ENCODE data around the gene MAIP1. TPM values are rescaled to one million over a fixed set of nuclear protein-coding genes. Genes with fewer than 3 reads are reported as not detected.
"Not testable (repeated sequence)": the region's sequence is repeated elsewhere in the genome, so short reads cannot be mapped to it uniquely, and the experiment has no call there.

The MAIP1 gene, protein sequence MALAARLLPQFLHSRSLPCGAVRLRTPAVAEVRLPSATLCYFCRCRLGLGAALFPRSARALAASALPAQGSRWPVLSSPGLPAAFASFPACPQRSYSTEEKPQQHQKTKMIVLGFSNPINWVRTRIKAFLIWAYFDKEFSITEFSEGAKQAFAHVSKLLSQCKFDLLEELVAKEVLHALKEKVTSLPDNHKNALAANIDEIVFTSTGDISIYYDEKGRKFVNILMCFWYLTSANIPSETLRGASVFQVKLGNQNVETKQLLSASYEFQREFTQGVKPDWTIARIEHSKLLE
- 10 to 100 TPM; 39.1 to 41.5 TPM for total RNA-seq

- POLR2A ChIA-PET = no interaction called here
- CTCF ChIA-PET = no interaction called here
Observed at GRCh38 chr2:199955339-199956061, at the start of gene MAIP1, which contains the start of gene TYW5. MAIP1 (plus strand) TSS chr2:199955582; CDS start chr2:199955799, 217 bp downstream. TYW5 (minus strand) TSS chr2:199955491; CDS start chr2:199955470, 21 bp downstream.

DNA sequence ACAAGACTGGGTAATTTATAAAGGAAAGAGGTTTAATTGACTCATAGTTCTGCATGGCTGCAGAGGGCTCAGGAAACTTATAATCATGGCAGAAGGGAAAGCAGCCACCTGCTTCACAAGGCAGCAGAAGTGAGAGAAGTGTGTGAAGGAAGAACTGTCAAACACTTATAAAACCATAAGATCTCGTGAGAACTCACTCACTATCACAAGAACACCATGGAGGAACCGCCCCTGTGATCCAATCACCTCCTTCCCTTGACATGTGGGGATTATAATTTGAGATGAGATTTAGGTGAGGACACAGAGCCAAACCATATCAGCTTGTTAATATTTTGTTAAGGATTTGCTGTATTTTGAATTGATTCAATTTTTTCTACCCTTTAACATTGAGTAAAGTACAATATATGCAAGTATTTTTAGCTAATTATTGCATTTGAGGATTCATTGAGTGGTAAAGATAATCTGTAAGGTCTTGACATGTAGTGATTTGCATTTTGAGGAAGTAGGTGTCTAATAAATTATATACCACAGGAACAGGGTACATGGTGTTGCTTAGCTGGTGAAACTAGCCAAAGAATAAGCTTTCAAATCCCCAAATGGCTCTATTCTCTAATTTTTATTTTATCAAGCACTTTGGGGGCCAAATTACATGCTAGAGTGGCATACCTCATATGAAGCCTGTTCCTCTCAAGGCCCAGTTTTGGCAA, 48.2 kb upstream of the MAIP1 start:
- ChIA-PET CTCF (no interaction called here), POLR2A (no interaction called here)

- CTCF ChIA-PET = interaction anchor here (0.5 kb wide), 1 partner anchor 660 kb away, joined by 3 read pairs; no protein-coding TSS in a partner anchor
Observed at GRCh38 chr2:199910338-199911051, 44.9 kb upstream of the MAIP1 start.

DNA sequence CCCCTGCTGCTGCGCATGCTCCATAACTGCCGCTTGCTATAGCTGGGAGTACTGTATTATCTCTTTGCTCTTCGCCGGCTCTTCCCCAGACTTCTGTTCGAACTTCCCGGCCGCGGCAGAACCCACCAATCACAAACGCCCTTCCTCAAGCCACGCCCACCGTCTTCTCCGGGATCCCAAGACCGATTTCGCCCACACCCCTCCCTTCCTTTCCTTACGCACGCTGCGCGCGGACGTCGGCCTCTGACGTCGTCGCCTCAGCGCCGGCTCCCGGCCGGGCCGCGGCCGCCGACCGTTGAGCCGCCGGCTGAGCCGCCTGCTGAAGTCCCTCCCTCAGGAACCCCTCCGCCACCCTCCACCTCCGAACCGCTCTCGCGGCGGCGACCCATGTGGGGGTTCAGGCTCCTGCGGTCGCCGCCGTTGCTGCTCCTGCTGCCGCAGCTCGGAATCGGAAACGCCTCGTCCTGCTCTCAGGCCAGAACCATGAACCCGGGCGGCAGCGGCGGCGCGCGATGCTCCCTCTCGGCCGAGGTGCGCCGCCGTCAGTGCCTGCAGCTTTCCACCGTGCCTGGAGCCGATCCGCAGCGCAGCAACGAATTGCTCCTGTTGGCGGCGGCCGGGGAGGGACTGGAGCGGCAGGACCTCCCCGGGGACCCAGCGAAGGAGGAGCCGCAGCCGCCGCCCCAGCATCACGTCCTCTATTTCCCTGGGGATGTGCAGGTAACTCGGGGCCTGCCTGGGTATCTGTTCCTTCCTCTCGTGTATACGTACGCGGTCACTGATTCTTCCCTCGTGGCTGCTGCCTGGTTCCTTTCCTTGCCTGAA, 44.1 kb upstream of the MAIP1 start, which contains the start of gene C2orf69:
Gene C2orf69, plus strand, starts transcription at position 242 of the 825 bp plus-strand sequence. Its CDS starts 146 bp downstream, at position 388.
- ChIA-PET POLR2A (interaction anchor here (1.1 kb wide), 1 partner anchor 42 kb away, joined by 3 read pairs; no protein-coding TSS in a partner anchor), CTCF (interaction anchor here (0.5 kb wide), 1 partner anchor 659 kb away, joined by 3 read pairs; no protein-coding TSS in a partner anchor)

More at GRCh38 chr2:199910338-199911051, 44.9 kb upstream of the MAIP1 start:
- POLR2A ChIA-PET = interaction anchor here (1.1 kb wide), 1 partner anchor 42 kb away, joined by 3 read pairs; no protein-coding TSS in a partner anchor

DNA sequence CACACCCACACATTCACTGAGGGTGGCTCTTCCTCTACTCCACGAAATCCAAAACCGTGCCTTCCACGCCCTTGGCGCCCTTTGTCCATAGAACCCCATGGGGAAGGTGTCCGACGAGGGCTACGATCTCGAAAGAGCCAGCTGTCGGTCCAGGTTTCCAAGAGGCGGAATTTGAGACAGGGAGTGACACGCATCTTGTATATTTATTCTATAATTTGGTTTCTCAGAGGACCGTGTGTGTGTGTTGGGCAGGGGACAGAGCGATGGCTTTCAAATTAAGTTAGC, 43.6 kb upstream of the MAIP1 start:
- ChIA-PET CTCF (interaction anchor here (0.7 kb wide), 1 partner anchor 1539 kb away, joined by 3 read pairs; the partner anchor contains the start of gene TRAK2), POLR2A (interaction anchor here (1.1 kb wide), 1 partner anchor 41 kb away, joined by 3 read pairs; no protein-coding TSS in a partner anchor)

DNA sequence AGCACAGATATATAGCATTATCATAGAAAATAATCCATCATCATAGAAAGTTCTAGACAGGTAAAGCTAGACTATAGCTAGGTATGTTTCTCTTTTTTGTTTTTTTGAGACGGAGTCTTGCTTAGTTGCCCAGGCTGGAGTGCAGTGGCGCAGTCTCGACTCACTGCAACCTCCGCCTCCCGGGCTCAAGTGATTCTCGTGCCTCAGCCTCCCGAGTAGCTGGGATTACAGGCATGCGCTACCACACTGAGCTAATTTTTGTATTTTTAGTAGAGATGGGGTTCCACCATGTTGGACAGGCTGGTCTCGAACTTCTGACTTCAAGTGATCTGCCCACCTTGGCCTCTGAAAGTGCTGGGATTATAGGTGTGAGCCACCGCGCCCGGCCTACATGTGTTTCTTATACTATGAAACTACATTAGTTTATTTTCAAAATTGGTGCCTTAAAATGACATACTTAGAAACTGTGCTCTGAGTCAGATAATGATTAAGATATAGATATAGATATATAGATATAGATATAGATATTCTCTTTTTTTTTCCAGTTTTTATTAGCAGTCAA, 42.7 kb upstream of the MAIP1 start:
- POLR2A ChIA-PET = not testable (repeated sequence)
- CTCF ChIA-PET = interaction anchor here (0.7 kb wide), 1 partner anchor 1539 kb away, joined by 3 read pairs; the partner anchor contains the start of gene TRAK2

- ChIA-PET CTCF (no interaction called here), POLR2A (no interaction called here)
Observed at GRCh38 chr2:199914372-199914958, 40.9 kb upstream of the MAIP1 start.

- CTCF ChIA-PET = no interaction called here
- POLR2A ChIA-PET = no interaction called here
Observed at GRCh38 chr2:199916980-199917379, 38.4 kb upstream of the MAIP1 start.

- ChIA-PET POLR2A (no interaction called here), CTCF (no interaction called here)
Observed at GRCh38 chr2:199922856-199923255, 32.5 kb upstream of the MAIP1 start.

DNA sequence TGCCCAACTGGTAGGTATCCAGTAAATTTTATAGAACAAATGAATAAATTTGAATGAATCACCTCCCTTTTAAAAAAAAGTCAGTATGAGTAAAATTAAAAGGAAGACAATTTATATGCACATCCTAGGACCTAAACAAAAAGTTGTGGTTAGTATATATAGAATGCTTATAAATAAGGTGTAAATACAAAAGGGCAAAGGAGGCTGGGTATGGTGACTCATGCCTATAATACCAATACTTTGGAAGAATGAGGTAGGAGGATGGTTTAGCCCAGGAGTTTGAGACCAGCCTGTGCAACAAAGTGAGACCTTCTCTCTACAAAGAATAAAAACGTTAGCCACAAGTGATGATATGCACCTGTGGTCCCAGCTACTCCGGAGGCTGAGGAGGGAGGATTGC, 31.5 kb upstream of the MAIP1 start:
- ChIA-PET POLR2A (no interaction called here), CTCF (no interaction called here)

- ChIA-PET CTCF (no interaction called here), POLR2A (no interaction called here)
Observed at GRCh38 chr2:199926806-199927205, 28.6 kb upstream of the MAIP1 start.

- CTCF ChIA-PET = no interaction called here
Observed at GRCh38 chr2:199928226-199928625, 27.2 kb upstream of the MAIP1 start.

GRCh38 chr2:199928626-199929025, 26.8 kb upstream of the MAIP1 start:
- ChIA-PET CTCF (no interaction called here), POLR2A (no interaction called here)

More at GRCh38 chr2:199928226-199928625, 27.2 kb upstream of the MAIP1 start:
- POLR2A ChIA-PET = no interaction called here

DNA sequence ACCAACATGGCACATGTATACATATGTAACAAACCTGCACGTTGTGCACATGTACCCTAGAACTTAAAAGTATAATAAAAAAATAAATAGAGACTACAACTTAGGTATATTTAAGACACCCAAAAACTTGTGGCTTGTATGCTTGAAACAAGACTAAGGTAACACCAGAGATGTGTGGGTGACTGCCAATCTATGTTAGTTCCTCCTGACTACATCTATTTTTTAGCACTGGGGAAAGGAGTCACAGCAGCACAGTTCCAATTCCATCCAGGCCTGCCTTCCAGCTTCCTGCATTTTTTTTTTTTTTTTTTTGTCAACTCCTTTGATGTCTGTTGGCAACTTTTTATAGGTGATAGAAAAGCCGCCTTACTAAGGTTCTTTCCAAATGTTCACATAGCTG, 26.1 kb upstream of the MAIP1 start:
- ChIA-PET POLR2A (no interaction called here), CTCF (no interaction called here)

DNA sequence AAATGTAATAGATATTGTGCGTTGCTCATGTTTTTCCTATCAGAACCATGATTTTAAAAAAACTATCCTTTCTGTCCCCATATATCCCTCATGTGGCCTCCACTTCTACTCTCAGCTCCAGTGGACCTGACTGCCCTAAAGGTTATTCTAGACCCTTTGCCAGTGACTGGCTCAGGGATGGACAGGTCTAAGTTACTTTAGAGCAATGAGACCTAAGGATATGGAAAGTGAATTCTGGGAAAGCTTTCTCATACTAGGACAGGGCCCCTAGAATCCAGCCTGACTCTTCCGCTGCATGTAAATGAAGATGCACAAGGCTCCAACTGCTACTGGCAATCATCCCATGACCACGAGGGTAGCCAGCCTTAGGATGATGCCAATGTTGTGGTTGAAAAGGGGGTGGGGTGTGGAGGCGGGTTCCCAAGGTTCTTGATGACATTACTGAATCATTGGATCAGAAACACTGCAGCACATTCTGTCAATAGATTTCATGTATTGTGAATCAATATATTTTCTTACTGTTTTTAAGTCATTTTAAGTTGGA, 23.0 kb upstream of the MAIP1 start:
- ChIA-PET POLR2A (no interaction called here), CTCF (no interaction called here)

GRCh38 chr2:199933466-199933865, 21.9 kb upstream of the MAIP1 start:
- CTCF ChIA-PET = no interaction called here
- POLR2A ChIA-PET = no interaction called here

DNA sequence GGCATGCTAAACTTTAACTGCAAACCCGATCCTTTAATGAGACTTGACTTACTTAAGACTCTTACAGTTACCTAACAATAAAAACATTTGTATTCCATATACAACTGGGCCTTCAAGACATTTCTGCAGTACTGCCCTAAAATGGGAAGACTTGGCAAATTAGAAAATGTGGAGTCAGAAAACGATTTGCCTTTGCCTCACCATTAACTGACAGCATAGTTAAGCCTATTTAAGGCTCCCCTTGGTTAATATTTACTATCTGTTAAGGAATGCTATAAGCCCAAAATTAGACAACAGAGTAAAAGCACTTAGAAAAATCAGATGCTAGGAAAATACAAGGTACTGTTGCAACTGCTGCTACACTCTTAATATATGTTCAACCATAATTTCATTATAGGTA, 18.8 kb upstream of the MAIP1 start:
- POLR2A ChIA-PET = no interaction called here

DNA sequence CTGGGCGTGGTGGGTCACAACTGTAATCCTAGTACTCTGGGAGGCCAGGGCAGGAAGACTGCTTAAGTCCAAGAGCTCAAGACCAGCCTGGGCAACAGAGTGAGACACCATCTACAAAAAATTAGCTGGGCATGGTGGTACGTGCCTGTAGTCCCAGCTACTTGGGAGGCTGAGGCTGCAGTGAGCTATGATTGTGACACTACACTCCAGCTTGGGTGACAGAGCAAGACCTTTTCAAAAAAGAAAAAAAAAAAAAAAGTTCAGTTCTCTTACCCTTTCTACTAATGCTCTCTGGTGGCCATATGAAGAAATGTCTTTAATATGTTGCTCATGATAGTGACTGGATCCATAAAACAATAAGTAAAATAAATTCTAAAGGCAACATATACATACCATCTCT, 15.0 kb upstream of the MAIP1 start:
- CTCF ChIA-PET = interaction anchor here (1.1 to 2.2 kb wide), 2 partner anchors 9 to 39 kb away, joined by 3 to 5 read pairs; no protein-coding TSS in a partner anchor
- POLR2A ChIA-PET = no interaction called here

More for the DNA sequence above, 18.8 kb upstream of the MAIP1 start:
- CTCF ChIA-PET = no interaction called here
